Trophoblast cell (in vitro differentiated cells and primary cell): ENCODE data around the gene MYL3.
A peak's percentile ranks its signal among the peaks of the same experiment; 100 is the strongest.
"Not testable (repeated sequence)": the region's sequence is repeated elsewhere in the genome, so short reads cannot be mapped to it uniquely, and the experiment has no call there.

Experiments used
- DNase-seq, 2 donors: peaks; one replicate each; pipeline ENCODE4 v3.0.0-alpha.2; 2016
- H2AFZ ChIP-seq: 2 replicates; pipeline ENCODE4 v1.6.1; 2013; ENCODE audit warnings: low read length, moderate library complexity, mild to moderate bottlenecking; ENCODE audit not compliant: insufficient read depth, poor library complexity
- H2AK5ac ChIP-seq: 2 replicates; pipeline ENCODE4 v1.6.1; 2013; ENCODE audit warnings: mild to moderate bottlenecking, low read length
- H2BK120ac ChIP-seq: 2 replicates; pipeline ENCODE4 v1.6.1; 2013; ENCODE audit warnings: low read length, mild to moderate bottlenecking, moderate library complexity; ENCODE audit not compliant: insufficient read depth, poor library complexity
- H2BK12ac ChIP-seq: 2 replicates; pipeline ENCODE4 v1.6.1; 2013; ENCODE audit warnings: mild to moderate bottlenecking, low read length, moderate library complexity
- H2BK5ac ChIP-seq: 2 replicates; pipeline ENCODE4 v1.6.1; 2013; ENCODE audit warnings: low read length, low read depth, moderate library complexity, mild to moderate bottlenecking; ENCODE audit not compliant: poor library complexity
- H3K14ac ChIP-seq: 2 replicates; pipeline ENCODE4 v1.6.1; 2013; ENCODE audit warnings: mild to moderate bottlenecking, low read length
- H3K18ac ChIP-seq: 2 replicates; pipeline ENCODE4 v1.6.1; 2013; ENCODE audit warnings: mild to moderate bottlenecking, low read length
- H3K23ac ChIP-seq: 2 replicates; pipeline ENCODE4 v1.6.1; 2013; ENCODE audit warnings: low read length
- H3K27ac ChIP-seq: 2 replicates; pipeline ENCODE4 v1.5.1; 2013; ENCODE audit warnings: low read depth, mild to moderate bottlenecking, inconsistent platforms, low read length, moderate library complexity
- H3K27me3 ChIP-seq: 2 replicates; pipeline ENCODE4 v1.6.1; 2013; ENCODE audit warnings: inconsistent platforms, mild to moderate bottlenecking, low read length, moderate library complexity; ENCODE audit not compliant: insufficient read depth
- H3K36me3 ChIP-seq, 2 experiments: 1 replicate in 1 of 2; 2 replicates in 1 of 2; pipeline ENCODE4 v1.6.1; 2013; ENCODE audit warnings: low read length in 2 of 2, mild to moderate bottlenecking in 2 of 2, moderate library complexity in 1 of 2; ENCODE audit not compliant: insufficient read depth in 2 of 2, control insufficient read depth in 1 of 2
- H3K4ac ChIP-seq: 2 replicates; pipeline ENCODE4 v1.6.1; 2013; ENCODE audit warnings: low read depth, mild to moderate bottlenecking, low read length, moderate library complexity
- H3K4me1 ChIP-seq, 2 experiments: 1 replicate in 1 of 2; 2 replicates in 1 of 2; pipeline ENCODE4 v1.6.1; 2013; ENCODE audit warnings: low read length in 2 of 2, mild to moderate bottlenecking in 2 of 2, moderate library complexity in 1 of 2; ENCODE audit not compliant: insufficient read depth in 2 of 2, control insufficient read depth in 1 of 2
- H3K4me2 ChIP-seq: 2 replicates; pipeline ENCODE4 v1.6.1; 2013; ENCODE audit warnings: inconsistent platforms, mild to moderate bottlenecking, low read length, moderate library complexity
- H3K4me3 ChIP-seq: 2 replicates; pipeline ENCODE4 v1.5.1; 2013; ENCODE audit warnings: mild to moderate bottlenecking, low read depth, low read length, inconsistent platforms
- H3K79me1 ChIP-seq: one replicate; pipeline ENCODE4 v1.6.1; 2013; ENCODE audit warnings: low read length
- H3K79me2 ChIP-seq: 2 replicates; pipeline ENCODE4 v1.6.1; 2013; ENCODE audit warnings: low read length, mild to moderate bottlenecking; ENCODE audit not compliant: control insufficient read depth, insufficient read depth, poor library complexity
- H3K9ac ChIP-seq: 2 replicates; pipeline ENCODE4 v1.6.1; 2013; ENCODE audit warnings: mild to moderate bottlenecking, low read length
- H3K9me3 ChIP-seq: 2 replicates; pipeline ENCODE4 v1.6.1; 2013; ENCODE audit warnings: low read depth, mild to moderate bottlenecking, control low read depth, inconsistent platforms, low read length; ENCODE audit not compliant: insufficient read depth
- H4K12ac ChIP-seq: 2 replicates; pipeline ENCODE4 v1.6.1; 2013; ENCODE audit warnings: low read depth, mild to moderate bottlenecking, low read length, moderate library complexity
- H4K8ac ChIP-seq: 2 replicates; pipeline ENCODE4 v1.6.1; 2013; ENCODE audit warnings: low read depth, mild to moderate bottlenecking, low read length, moderate library complexity
- H4K91ac ChIP-seq: one replicate; pipeline ENCODE4 v1.6.1; 2013; ENCODE audit warnings: low read depth, mild to moderate bottlenecking, low read length, moderate library complexity
- WGBS: extraction: QIAGEN DNeasy Blood & Tissue Kit; methylation state at CpG from one replicate; pipeline ENCODE4 v1.1.7; 2013; ENCODE audit warnings: missing lambda C conversion rate; ENCODE audit not compliant: insufficient read length, insufficient coverage; ENCODE audit errors: extremely low coverage; 5-methylcytosine and 5-hydroxymethylcytosine counted together

MYL3 gene

GRCh38 chr3:46829699-46830208, 33.5 kb downstream of the MYL3 start:
- no peak overlapping the region for H3K27ac ChIP-seq
- no peak overlapping the region for H3K9ac ChIP-seq
- no peak overlapping the region for H2AK5ac ChIP-seq
- H3K79me1 ChIP-seq: no peaks in the 10 kb centered on the region
- no peak overlapping the region for H4K8ac ChIP-seq
- H2BK120ac ChIP-seq: no peak overlapping the region
- no peak overlapping the region for H4K91ac ChIP-seq
- no peak overlapping the region for H2AFZ ChIP-seq
- H3K36me3 ChIP-seq: no peaks in the 10 kb centered on the region
- no peak overlapping the region for H3K18ac ChIP-seq
- H3K4me1 ChIP-seq: no peaks in the 10 kb centered on the region
- H2BK5ac ChIP-seq: no peak overlapping the region
- no peaks in the 10 kb centered on the region for H3K79me2 ChIP-seq
- H3K4ac ChIP-seq: no peak overlapping the region
- H3K14ac ChIP-seq: no peak overlapping the region
- no peaks in the 10 kb centered on the region for H3K27me3 ChIP-seq
- WGBS: no CpG with 5 or more reads among the region's 4 CpGs
- no peak overlapping the region for H2BK12ac ChIP-seq
- H4K12ac ChIP-seq: no peak overlapping the region
- DNase-seq: no peak
- H3K23ac ChIP-seq: no peak overlapping the region
- H3K4me3 ChIP-seq: no peak overlapping the region
- H3K9me3 ChIP-seq: no peaks in the 10 kb centered on the region
- no peak overlapping the region for H3K4me2 ChIP-seq

- WGBS: no CpG with 5 or more reads among the region's 2 CpGs
- no peak overlapping the region for H4K8ac ChIP-seq
Observed at GRCh38 chr3:46825450-46825849, 37.8 kb downstream of the MYL3 start.

GRCh38 chr3:46824211-46824970, 38.9 kb downstream of the MYL3 start:
- Histone ChIP-seq H4K91ac (no peak overlapping the region), H3K18ac (no peak overlapping the region), H3K27ac (no peak overlapping the region), H3K4ac (no peak overlapping the region), H4K12ac (no peak overlapping the region), H2BK5ac (no peak overlapping the region), H3K14ac (no peak overlapping the region), H3K36me3 (no peaks in the 10 kb centered on the region), H3K4me1 (no peaks in the 10 kb centered on the region), H2AFZ (no peak overlapping the region), H2AK5ac (no peak overlapping the region), H3K79me1 (no peaks in the 10 kb centered on the region), H3K27me3 (no peaks in the 10 kb centered on the region), H2BK120ac (no peak overlapping the region), H4K8ac (no peak overlapping the region), H3K9ac (no peak overlapping the region), H3K4me3 (no peak overlapping the region), H3K23ac (no peak overlapping the region), H3K9me3 (peaks cover 7% of the 10 kb centered on the region), H3K4me2 (no peak overlapping the region), H3K79me2 (no peaks in the 10 kb centered on the region), H2BK12ac (no peak overlapping the region)
- no CpG with 5 or more reads among the region's 2 CpGs for WGBS
- no peak for DNase-seq

More at GRCh38 chr3:46825450-46825849, 37.8 kb downstream of the MYL3 start:
- no peaks in the 10 kb centered on the region for H3K27me3 ChIP-seq
- H3K4me3 ChIP-seq: no peak overlapping the region
- no peak overlapping the region for H3K4me2 ChIP-seq
- peak; percentile 42 to 70 for DNase-seq
- H3K4ac ChIP-seq: no peak overlapping the region
- no peak overlapping the region for H2BK5ac ChIP-seq
- H2BK120ac ChIP-seq: no peak overlapping the region
- H4K12ac ChIP-seq: no peak overlapping the region
- no peak overlapping the region for H4K91ac ChIP-seq
- no peak overlapping the region for H2BK12ac ChIP-seq
- no peak overlapping the region for H3K23ac ChIP-seq
- H3K79me2 ChIP-seq: no peaks in the 10 kb centered on the region
- H2AK5ac ChIP-seq: no peak overlapping the region
- H3K4me1 ChIP-seq: no peaks in the 10 kb centered on the region
- H3K79me1 ChIP-seq: no peaks in the 10 kb centered on the region
- H3K36me3 ChIP-seq: no peaks in the 10 kb centered on the region
- no peak overlapping the region for H3K27ac ChIP-seq
- H3K9me3 ChIP-seq: peaks cover 6% of the 10 kb centered on the region
- no peak overlapping the region for H3K9ac ChIP-seq
- no peak overlapping the region for H3K18ac ChIP-seq
- H2AFZ ChIP-seq: no peak overlapping the region
- no peak overlapping the region for H3K14ac ChIP-seq

- not testable (repeated sequence) for H3K9me3 ChIP-seq, H3K23ac ChIP-seq, H4K8ac ChIP-seq, H2AFZ ChIP-seq, H3K79me1 ChIP-seq, H4K91ac ChIP-seq, H3K4me2 ChIP-seq, H2BK5ac ChIP-seq, H3K4ac ChIP-seq, H3K4me3 ChIP-seq, H2BK120ac ChIP-seq, H3K4me1 ChIP-seq, H4K12ac ChIP-seq, H3K36me3 ChIP-seq, H2BK12ac ChIP-seq, H3K9ac ChIP-seq, H3K14ac ChIP-seq, H3K18ac ChIP-seq, H3K27me3 ChIP-seq, H2AK5ac ChIP-seq, H3K27ac ChIP-seq, H3K79me2 ChIP-seq, DNase-seq
Observed at GRCh38 chr3:46823314-46823713, 39.9 kb downstream of the MYL3 start.
